Neutrophil (primary cell): ENCODE measurements around the gene OVCH2.

ENCODE experiments used
- H3K27ac ChIP-seq: fragments of 200-600 bp; sonication (generic); 2 replicates; pipeline ENCODE4 v1.5.1; 2016; ENCODE audit warnings: mild to moderate bottlenecking, moderate library complexity
- H3K27me3 ChIP-seq: fragments of 200-600 bp; sonication (generic); 2 replicates; pipeline ENCODE4 v1.6.0; 2016; ENCODE audit warnings: mild to moderate bottlenecking
- H3K36me3 ChIP-seq: fragments of 200-600 bp; sonication (generic); 2 replicates; pipeline ENCODE4 v1.5.1; 2017
- H3K4me1 ChIP-seq, 2 experiments: fragments of 200-600 bp in 1 of 2; sonication (generic) in 1 of 2; 1 replicate in 1 of 2; 2 replicates in 1 of 2; pipeline versions ENCODE4 v1.5.1 to v1.6.1; 2013 to 2016; ENCODE audit warnings: low read depth in 1 of 2, low read length in 1 of 2, mild to moderate bottlenecking in 1 of 2, moderate library complexity in 1 of 2; ENCODE audit not compliant: control insufficient read depth in 1 of 2, insufficient read depth in 1 of 2
- H3K4me3 ChIP-seq, 2 experiments: fragments of 200-600 bp in 1 of 2; sonication (generic) in 1 of 2; 1 replicate in 1 of 2; 2 replicates in 1 of 2; pipeline ENCODE4 v1.5.1; 2013 to 2016; ENCODE audit warnings: low read depth in 1 of 2, low read length in 1 of 2, mild to moderate bottlenecking in 1 of 2, moderate library complexity in 1 of 2
- H3K9me3 ChIP-seq: fragments of 200-600 bp; sonication (generic); 2 replicates; pipeline ENCODE4 v1.5.1; 2016
- CTCF ChIP-seq: fragments of 200-600 bp; sonication (generic); IDR thresholded peaks from 2 replicates; pipeline ENCODE4 v1.5.1; 2016; ENCODE audit warnings: antibody characterized with exemption

The OVCH2 gene

GRCh38 chr11:7646866-7647265 lies 59.4 kb downstream of the OVCH2 start:
- no peaks in the 10 kb centered on the region for H3K4me1 ChIP-seq
- no peak overlapping the region for H3K27ac ChIP-seq
- H3K36me3 ChIP-seq, result peaks cover 57% of the 10 kb centered on the region
- TF ChIP-seq CTCF, result no peak
- no peak overlapping the region for H3K4me3 ChIP-seq
- no peaks in the 10 kb centered on the region for H3K9me3 ChIP-seq
- no peaks in the 10 kb centered on the region for H3K27me3 ChIP-seq

GRCh38 chr11:7645206-7645605 lies 61.1 kb downstream of the OVCH2 start:
- Histone ChIP-seq H3K4me1 (no peaks in the 10 kb centered on the region), H3K27me3 (no peaks in the 10 kb centered on the region), H3K36me3 (peaks cover 57% of the 10 kb centered on the region), H3K4me3 (no peak overlapping the region), H3K27ac (no peak overlapping the region), H3K9me3 (no peaks in the 10 kb centered on the region)
- TF ChIP-seq CTCF, result no peak

GRCh38 chr11:7643314-7643713 lies 63.0 kb downstream of the OVCH2 start:
- Histone ChIP-seq H3K27me3 (no peaks in the 10 kb centered on the region), H3K27ac (no peak overlapping the region), H3K4me3 (no peak overlapping the region), H3K4me1 (no peaks in the 10 kb centered on the region), H3K9me3 (no peaks in the 10 kb centered on the region), H3K36me3 (peaks cover 53% of the 10 kb centered on the region)
- no peak for TF ChIP-seq CTCF

DNA sequence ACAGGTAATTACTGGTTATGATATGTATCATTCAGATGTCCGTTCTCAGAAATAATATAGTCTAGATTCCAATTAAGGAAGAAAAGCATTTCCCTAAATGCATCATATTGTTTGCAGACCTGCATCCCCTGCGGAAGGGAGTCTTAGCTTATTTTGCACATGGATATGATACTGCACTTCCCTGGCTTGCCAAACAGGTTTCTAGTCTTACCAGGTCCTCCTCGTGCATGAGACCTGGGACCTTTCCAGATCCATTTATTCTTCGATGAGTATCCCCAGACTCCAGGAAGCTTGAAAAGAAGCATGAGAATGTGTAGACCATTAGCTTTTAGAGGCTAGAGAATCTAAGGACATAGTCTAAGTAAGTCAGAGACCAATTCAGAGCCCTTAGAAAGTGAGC lies 63.5 kb downstream of the OVCH2 start:
- no peak overlapping the region for H3K27ac ChIP-seq
- no peak overlapping the region for H3K4me3 ChIP-seq
- no peaks in the 10 kb centered on the region for H3K9me3 ChIP-seq
- H3K27me3 ChIP-seq, result no peaks in the 10 kb centered on the region
- no peaks in the 10 kb centered on the region for H3K4me1 ChIP-seq
- TF ChIP-seq CTCF, result no peak
- H3K36me3 ChIP-seq, result peaks cover 56% of the 10 kb centered on the region

- H3K36me3 ChIP-seq, result peaks cover 76% of the 10 kb centered on the region
- TF ChIP-seq CTCF, result no peak
These were observed 65.5 kb downstream of the OVCH2 start for GRCh38 chr11:7640816-7641215.

GRCh38 chr11:7639643-7640025 lies 66.6 kb downstream of the OVCH2 start:
- no peaks in the 10 kb centered on the region for H3K9me3 ChIP-seq
- H3K27me3 ChIP-seq, result no peaks in the 10 kb centered on the region
- peaks cover 87% of the 10 kb centered on the region for H3K36me3 ChIP-seq
- H3K4me1 ChIP-seq, result no peaks in the 10 kb centered on the region
- no peak overlapping the region for H3K4me3 ChIP-seq
- no peak for TF ChIP-seq CTCF
- no peak overlapping the region for H3K27ac ChIP-seq

More at GRCh38 chr11:7640816-7641215, 65.5 kb downstream of the OVCH2 start:
- Histone ChIP-seq H3K4me3 (no peak overlapping the region), H3K27ac (no peak overlapping the region), H3K9me3 (no peaks in the 10 kb centered on the region), H3K4me1 (no peaks in the 10 kb centered on the region), H3K27me3 (no peaks in the 10 kb centered on the region)
